ENCODE results near the gene LIPH.

The LIPH gene

DNA sequence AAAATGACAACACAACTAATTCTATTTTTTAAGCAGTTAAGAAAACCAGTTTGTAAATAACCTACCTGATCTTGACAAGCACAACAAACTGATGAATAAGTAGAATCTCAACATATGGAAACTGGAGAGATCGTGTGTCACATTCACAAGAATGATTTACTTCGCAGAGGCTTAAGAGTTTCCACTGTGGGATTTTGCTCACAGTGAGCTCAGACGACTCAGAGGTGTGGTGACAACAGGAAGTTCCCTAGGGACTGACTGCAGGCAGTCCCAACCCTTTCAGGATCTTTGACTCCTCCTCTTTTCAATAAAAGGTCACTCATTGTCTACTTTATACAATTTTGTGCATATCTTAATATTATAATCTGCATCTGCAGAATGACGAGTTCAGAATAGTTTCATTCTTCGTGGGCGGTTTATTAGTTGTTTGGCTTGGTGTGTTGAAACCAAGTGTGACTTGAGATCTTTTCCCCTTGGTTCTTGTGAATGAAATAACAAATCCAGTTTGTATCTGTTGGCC is at the start of gene LIPH:
Gene LIPH, minus strand, starts transcription at position 231 of the 520 bp plus-strand sequence. Its CDS starts 117 bp downstream, at position 114.
- no peak for DNase-seq (ENCODE audit: extremely low read depth, insufficient read length)
- TF ChIP-seq, protein P1, sequence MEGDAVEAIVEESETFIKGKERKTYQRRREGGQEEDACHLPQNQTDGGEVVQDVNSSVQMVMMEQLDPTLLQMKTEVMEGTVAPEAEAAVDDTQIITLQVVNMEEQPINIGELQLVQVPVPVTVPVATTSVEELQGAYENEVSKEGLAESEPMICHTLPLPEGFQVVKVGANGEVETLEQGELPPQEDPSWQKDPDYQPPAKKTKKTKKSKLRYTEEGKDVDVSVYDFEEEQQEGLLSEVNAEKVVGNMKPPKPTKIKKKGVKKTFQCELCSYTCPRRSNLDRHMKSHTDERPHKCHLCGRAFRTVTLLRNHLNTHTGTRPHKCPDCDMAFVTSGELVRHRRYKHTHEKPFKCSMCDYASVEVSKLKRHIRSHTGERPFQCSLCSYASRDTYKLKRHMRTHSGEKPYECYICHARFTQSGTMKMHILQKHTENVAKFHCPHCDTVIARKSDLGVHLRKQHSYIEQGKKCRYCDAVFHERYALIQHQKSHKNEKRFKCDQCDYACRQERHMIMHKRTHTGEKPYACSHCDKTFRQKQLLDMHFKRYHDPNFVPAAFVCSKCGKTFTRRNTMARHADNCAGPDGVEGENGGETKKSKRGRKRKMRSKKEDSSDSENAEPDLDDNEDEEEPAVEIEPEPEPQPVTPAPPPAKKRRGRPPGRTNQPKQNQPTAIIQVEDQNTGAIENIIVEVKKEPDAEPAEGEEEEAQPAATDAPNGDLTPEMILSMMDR (IDR thresholded peaks at IDR 0.05; ENCODE audit: insufficient read depth, low read length, poor library complexity, severe bottlenecking): no peak
- H3K36me3 ChIP-seq (ENCODE audit: control insufficient read depth, insufficient read depth, low read length): no peaks in the 10 kb centered on the region
- H3K27me3 ChIP-seq (replicated peaks; ENCODE audit: control insufficient read depth, insufficient read depth, low read length): no peaks in the 10 kb centered on the region
- H3K4me3 ChIP-seq (replicated peaks; ENCODE audit: low read depth, low read length): peak within 1 kb of the TSS; percentile 59

DNA sequence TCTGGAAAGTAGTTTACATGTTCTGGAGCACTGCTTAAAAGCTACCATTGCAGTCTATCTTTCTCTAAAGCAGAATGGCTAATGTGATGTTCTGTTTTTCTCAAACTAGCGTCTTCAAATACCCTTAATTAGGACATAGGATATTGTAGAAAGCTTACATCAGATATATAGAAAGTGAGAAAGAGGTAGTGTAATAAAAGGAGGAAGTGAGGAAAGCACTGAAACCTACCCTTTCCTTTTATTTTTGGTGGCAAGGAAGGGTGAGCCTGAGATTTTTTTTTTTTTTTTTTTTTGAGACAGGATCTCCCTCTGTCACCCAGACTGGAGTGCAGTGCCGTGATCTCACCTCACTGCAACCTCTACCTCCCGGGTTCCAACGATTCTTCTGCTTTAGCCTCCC is 43.1 kb upstream of the LIPH start:
- TF ChIP-seq, protein P1 (IDR thresholded peaks at IDR 0.05; ENCODE audit: insufficient read depth, low read length, poor library complexity, severe bottlenecking): no peak
- DNase-seq (ENCODE audit: extremely low read depth, insufficient read length): peak; percentile 50
- H3K4me3 ChIP-seq (replicated peaks; ENCODE audit: low read depth, low read length): no peak overlapping the region
- H3K36me3 ChIP-seq (ENCODE audit: control insufficient read depth, insufficient read depth, low read length): no peaks in the 10 kb centered on the region; the same call in 1 of the 2 replicates
- H3K27me3 ChIP-seq (replicated peaks; ENCODE audit: control insufficient read depth, insufficient read depth, low read length): no peaks in the 10 kb centered on the region

DNA sequence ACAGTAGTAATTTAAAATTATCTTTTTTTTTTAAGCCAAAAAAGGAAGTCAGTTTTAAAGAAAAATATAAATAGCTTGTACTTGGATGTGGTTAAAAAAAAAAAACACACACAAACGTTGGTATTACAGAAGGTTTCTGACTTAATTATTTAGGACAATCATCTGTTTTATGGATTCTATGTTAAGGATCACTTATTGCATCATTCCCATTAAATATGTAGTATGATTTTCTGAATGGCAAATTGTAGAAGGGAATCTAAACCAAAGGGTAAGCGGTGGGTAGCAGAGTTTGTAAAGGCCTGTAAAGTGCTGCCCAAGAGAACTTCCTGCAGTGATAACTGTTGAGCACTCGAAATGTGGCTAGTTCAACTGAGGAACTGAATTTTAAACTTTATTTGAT is 41.7 kb upstream of the LIPH start:
- H3K36me3 ChIP-seq (ENCODE audit: control insufficient read depth, insufficient read depth, low read length): no peaks in the 10 kb centered on the region; the same call in 1 of the 2 replicates
- H3K4me3 ChIP-seq (replicated peaks; ENCODE audit: low read depth, low read length): no peak overlapping the region
- TF ChIP-seq, protein P1 (IDR thresholded peaks at IDR 0.05; ENCODE audit: insufficient read depth, low read length, poor library complexity, severe bottlenecking): no peak
- no peaks in the 10 kb centered on the region for H3K27me3 ChIP-seq (replicated peaks; ENCODE audit: control insufficient read depth, insufficient read depth, low read length)
- no peak for DNase-seq (ENCODE audit: extremely low read depth, insufficient read length)

DNA sequence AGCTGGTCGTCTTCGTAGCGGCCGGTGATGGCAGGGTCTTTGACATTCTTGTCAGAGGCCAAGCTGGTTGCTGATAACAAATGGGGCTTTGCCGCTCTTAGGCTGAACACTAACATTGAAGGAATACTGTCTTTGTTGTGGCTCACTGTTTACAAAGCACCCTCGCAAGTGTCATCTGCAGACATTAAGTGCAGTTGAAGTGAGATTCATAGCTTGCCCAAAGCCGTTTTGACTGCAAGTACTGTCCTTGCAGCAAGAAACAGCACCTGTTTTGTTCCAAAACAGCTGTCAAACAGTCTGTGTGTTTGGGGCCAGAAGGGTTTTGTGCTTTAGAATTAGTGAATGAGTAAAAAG is 34.3 kb upstream of the LIPH start:
- Histone ChIP-seq H3K36me3 (ENCODE audit: control insufficient read depth, insufficient read depth, low read length) (no peaks in the 10 kb centered on the region), H3K4me3 (replicated peaks; ENCODE audit: low read depth, low read length) (peak overlapping the region; percentile 93), H3K27me3 (replicated peaks; ENCODE audit: control insufficient read depth, insufficient read depth, low read length) (no peaks in the 10 kb centered on the region)
- DNase-seq (ENCODE audit: extremely low read depth, insufficient read length): no peak
- TF ChIP-seq, protein P1 (IDR thresholded peaks at IDR 0.05; ENCODE audit: insufficient read depth, low read length, poor library complexity, severe bottlenecking): no peak

DNA sequence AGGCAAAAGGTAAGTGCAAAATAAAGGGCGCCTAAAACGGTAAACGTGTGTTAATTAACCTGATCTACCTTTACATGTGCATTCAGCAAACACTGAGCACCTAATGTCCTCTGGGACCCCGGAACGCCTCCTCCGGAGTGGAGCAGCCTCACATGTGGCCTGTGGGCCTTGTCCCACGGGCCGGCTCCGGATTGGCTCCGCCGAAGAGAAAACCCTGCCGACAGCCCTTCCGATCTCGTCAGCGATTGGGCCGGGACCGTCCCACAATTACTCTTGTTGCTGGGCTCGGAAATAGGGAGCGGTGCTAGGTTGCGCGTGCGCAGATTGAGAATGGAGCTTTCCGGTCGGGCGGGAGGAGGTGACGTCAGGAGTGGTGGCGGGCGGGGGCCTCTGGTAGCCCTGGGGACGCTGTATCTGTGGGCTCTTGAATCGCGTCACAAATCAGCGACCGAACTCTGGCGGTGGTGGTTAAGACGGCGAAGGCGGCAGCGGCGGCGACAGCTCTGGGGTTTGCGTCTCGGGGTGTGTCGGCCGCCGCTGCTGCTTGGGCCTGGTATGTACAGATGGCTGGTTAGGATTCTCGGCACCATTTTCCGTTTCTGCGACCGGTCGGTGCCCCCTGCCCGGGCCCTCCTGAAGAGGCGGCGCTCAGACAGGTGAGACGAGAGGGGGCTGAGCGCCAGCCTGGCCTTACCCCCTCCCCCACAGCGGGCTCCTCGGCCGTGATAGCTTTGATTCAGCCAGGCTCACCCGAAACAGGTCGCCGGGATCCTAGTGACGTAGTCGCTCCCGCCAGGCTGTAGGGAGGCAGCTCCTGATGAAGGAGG is 33.7 kb upstream of the LIPH start, which contains the start of gene SENP2:
Gene SENP2, plus strand, starts transcription at position 437 of the 827 bp plus-strand sequence. Its CDS starts 119 bp downstream, at position 556.
- Histone ChIP-seq H3K27me3 (replicated peaks; ENCODE audit: control insufficient read depth, insufficient read depth, low read length) (no peaks in the 10 kb centered on the region), H3K36me3 (ENCODE audit: control insufficient read depth, insufficient read depth, low read length) (no peaks in the 10 kb centered on the region), H3K4me3 (replicated peaks; ENCODE audit: low read depth, low read length) (peak within 1 kb of the TSS; percentile 93)
- TF ChIP-seq, protein P1 (IDR thresholded peaks at IDR 0.05; ENCODE audit: insufficient read depth, low read length, poor library complexity, severe bottlenecking): no peak
- DNase-seq (ENCODE audit: extremely low read depth, insufficient read length): peak; percentile 99

All from GM06990 (cell line).